OCI-LY1 (cell line): Measurements from ENCODE around the gene ETDA.

ENCODE experiments used
- CTCF ChIP-seq: fragments of 200-600 bp; sonication (generic), shearing (Covaris generic); IDR thresholded peaks from 2 replicates; pipeline ENCODE4 v1.5.1; 2017; ENCODE audit warnings: mild to moderate bottlenecking, antibody characterized with exemption, low read length, moderate library complexity, mixed read lengths
- EZH2 ChIP-seq: fragments of 200-600 bp; sonication (generic), shearing (Covaris generic); IDR thresholded peaks from 2 replicates; pipeline ENCODE4 v1.8.0; 2017; ENCODE audit warnings: borderline replicate concordance, mixed run types, mild to moderate bottlenecking, antibody characterized with exemption, low read length, moderate library complexity, mixed read lengths

- TF ChIP-seq CTCF (no peak), EZH2 (no peak)
Measured at GRCh38 chrX:135264206-135264605, 12.3 kb downstream of the ETDA start.
